K562 (cell line): ENCODE measurements around the gene COP1.

ENCODE experiments used
- ARID3B ChIP-seq: fragments of 250-450 bp; sonication (Bioruptor Pico); IDR thresholded peaks from 2 replicates; pipeline ENCODE4 v1.4.0; 2020; ENCODE audit warnings: borderline replicate concordance
- LARP7 ChIP-seq: fragments of 450-650 bp; IDR thresholded peaks from 2 replicates; pipeline ENCODE4 v1.6.1; 2016
- MAFK ChIP-seq: IDR thresholded peaks from 2 replicates; pipeline ENCODE4 v1.6.1; 2011; ENCODE audit warnings: low read length, improper control_type of control experiment
- MAZ ChIP-seq, 2 experiments: fragments of 450-650 bp in 1 of 2; sonication (generic) in 1 of 2; formaldehyde crosslinking; IDR thresholded peaks in 1 of 2; conservative IDR thresholded peaks in 1 of 2; 2 replicates each; pipeline versions ENCODE4 v1.4.0 to v1.5.0; 2020; ENCODE audit warnings: mild to moderate bottlenecking in 1 of 2, missing genetic modification reagents in 1 of 2
- PHTF2 ChIP-seq: fragments of 250-450 bp; sonication (Bioruptor Pico); IDR thresholded peaks from 2 replicates; pipeline ENCODE4 v1.5.0; 2021; ENCODE audit warnings: mild to moderate bottlenecking
- POLR2A ChIP-seq: fragments of 450-650 bp; conservative IDR thresholded peaks from 2 replicates; pipeline ENCODE4 v1.6.1; 2016
- POLR3A ChIP-seq: IDR thresholded peaks from 2 replicates; pipeline ENCODE4 v1.6.1; 2011; ENCODE audit warnings: borderline replicate concordance, mild to moderate bottlenecking, moderate library complexity; ENCODE audit not compliant: insufficient read length, insufficient read depth; ENCODE audit errors: extremely low read depth
- SMAD1 ChIP-seq: fragments of 150-350 bp; IDR thresholded peaks from 2 replicates; pipeline ENCODE4 v1.6.1; 2014; ENCODE audit warnings: low read length, low read depth; ENCODE audit not compliant: partially characterized antibody
- TBL1XR1 ChIP-seq, 2 experiments: IDR thresholded peaks; 2 replicates each; pipeline ENCODE4 v1.6.1; 2012; ENCODE audit warnings: improper control_type of control experiment in 2 of 2, low read length in 2 of 2, mild to moderate bottlenecking in 1 of 2
- ZKSCAN1 ChIP-seq: fragments of 150-350 bp; IDR thresholded peaks from 2 replicates; pipeline ENCODE4 v1.6.1; 2016; ENCODE audit warnings: low read depth, low read length
- ZNF121 ChIP-seq: sonication (generic); formaldehyde crosslinking; conservative IDR thresholded peaks from 2 replicates; pipeline ENCODE4 v1.8.0; 2022; ENCODE audit warnings: missing genetic modification reagents
- ZNF551 ChIP-seq: fragments of 250-450 bp; sonication (Bioruptor Pico); IDR thresholded peaks from 2 replicates; pipeline ENCODE4 v1.5.0; 2021; ENCODE audit warnings: mild to moderate bottlenecking, moderate library complexity
- TF ChIP-seq, protein P1 (sequence below), 2 experiments: fragments of 450-650 bp; formaldehyde crosslinking in 1 of 2; IDR thresholded peaks; 2 replicates each; pipeline versions ENCODE4 v1.4.0 to v1.6.1; 2014 to 2020; ENCODE audit warnings: mild to moderate bottlenecking in 2 of 2, borderline replicate concordance in 1 of 2, low read depth in 1 of 2
- TF ChIP-seq, protein P2 (sequence below), 3 experiments: IDR thresholded peaks in 2 of 3; conservative IDR thresholded peaks in 1 of 3; 2 replicates each; pipeline ENCODE4 v1.5.1; 2011 to 2012; ENCODE audit warnings: low read length in 3 of 3, mild to moderate bottlenecking in 3 of 3, control low read depth in 2 of 3, improper control_type of control experiment in 1 of 3, inconsistent platforms in 1 of 3, low read depth in 1 of 3, mixed read lengths in 1 of 3, moderate library complexity in 1 of 3; ENCODE audit not compliant: insufficient read depth in 2 of 3

DNA sequence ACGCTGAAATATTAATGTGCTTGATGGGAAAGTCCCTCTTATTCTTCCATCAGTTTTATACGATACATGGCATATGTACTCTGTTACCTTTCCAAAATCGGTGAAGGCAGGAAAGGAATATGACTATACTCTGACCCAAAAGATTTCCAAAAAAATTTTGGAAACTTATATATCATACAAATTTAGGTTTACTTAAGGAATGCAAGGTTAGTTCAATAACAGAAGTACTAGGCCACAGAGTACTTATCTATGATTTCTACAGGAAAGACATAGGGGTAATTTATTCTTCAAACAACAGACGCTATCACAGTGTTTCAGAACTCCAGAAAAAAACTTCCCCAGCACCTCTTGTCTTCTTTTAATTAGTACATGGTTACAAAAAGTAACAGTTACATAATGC, 84.8 kb downstream of the COP1 start:
- TF ChIP-seq, protein P1, sequence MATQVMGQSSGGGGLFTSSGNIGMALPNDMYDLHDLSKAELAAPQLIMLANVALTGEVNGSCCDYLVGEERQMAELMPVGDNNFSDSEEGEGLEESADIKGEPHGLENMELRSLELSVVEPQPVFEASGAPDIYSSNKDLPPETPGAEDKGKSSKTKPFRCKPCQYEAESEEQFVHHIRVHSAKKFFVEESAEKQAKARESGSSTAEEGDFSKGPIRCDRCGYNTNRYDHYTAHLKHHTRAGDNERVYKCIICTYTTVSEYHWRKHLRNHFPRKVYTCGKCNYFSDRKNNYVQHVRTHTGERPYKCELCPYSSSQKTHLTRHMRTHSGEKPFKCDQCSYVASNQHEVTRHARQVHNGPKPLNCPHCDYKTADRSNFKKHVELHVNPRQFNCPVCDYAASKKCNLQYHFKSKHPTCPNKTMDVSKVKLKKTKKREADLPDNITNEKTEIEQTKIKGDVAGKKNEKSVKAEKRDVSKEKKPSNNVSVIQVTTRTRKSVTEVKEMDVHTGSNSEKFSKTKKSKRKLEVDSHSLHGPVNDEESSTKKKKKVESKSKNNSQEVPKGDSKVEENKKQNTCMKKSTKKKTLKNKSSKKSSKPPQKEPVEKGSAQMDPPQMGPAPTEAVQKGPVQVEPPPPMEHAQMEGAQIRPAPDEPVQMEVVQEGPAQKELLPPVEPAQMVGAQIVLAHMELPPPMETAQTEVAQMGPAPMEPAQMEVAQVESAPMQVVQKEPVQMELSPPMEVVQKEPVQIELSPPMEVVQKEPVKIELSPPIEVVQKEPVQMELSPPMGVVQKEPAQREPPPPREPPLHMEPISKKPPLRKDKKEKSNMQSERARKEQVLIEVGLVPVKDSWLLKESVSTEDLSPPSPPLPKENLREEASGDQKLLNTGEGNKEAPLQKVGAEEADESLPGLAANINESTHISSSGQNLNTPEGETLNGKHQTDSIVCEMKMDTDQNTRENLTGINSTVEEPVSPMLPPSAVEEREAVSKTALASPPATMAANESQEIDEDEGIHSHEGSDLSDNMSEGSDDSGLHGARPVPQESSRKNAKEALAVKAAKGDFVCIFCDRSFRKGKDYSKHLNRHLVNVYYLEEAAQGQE (IDR thresholded peaks at IDR 0.05; ENCODE audit: borderline replicate concordance), result no peak
- TF ChIP-seq, protein P1 (CRISPR knock-in tag; IDR thresholded peaks at IDR 0.05; ENCODE audit: low read depth), result no peak
- TF ChIP-seq SMAD1, result no peak
- TF ChIP-seq MAFK, result no peak
- TF ChIP-seq ZKSCAN1, result no peak
- TF ChIP-seq ARID3B, result no peak
- no peak for TF ChIP-seq PHTF2 (CRISPR knock-in tag)
- TF ChIP-seq POLR2A, result no peak
- TF ChIP-seq ZNF121, result no peak
- TF ChIP-seq ZNF551 (CRISPR knock-in tag), result no peak
- TF ChIP-seq MAZ (CRISPR knock-in tag; conservative IDR thresholded peaks at IDR 0.05 in 1 of 2, IDR thresholded peaks at IDR 0.05 in 1 of 2), result no peak
- TF ChIP-seq LARP7, result no peak
- TF ChIP-seq, protein P2, sequence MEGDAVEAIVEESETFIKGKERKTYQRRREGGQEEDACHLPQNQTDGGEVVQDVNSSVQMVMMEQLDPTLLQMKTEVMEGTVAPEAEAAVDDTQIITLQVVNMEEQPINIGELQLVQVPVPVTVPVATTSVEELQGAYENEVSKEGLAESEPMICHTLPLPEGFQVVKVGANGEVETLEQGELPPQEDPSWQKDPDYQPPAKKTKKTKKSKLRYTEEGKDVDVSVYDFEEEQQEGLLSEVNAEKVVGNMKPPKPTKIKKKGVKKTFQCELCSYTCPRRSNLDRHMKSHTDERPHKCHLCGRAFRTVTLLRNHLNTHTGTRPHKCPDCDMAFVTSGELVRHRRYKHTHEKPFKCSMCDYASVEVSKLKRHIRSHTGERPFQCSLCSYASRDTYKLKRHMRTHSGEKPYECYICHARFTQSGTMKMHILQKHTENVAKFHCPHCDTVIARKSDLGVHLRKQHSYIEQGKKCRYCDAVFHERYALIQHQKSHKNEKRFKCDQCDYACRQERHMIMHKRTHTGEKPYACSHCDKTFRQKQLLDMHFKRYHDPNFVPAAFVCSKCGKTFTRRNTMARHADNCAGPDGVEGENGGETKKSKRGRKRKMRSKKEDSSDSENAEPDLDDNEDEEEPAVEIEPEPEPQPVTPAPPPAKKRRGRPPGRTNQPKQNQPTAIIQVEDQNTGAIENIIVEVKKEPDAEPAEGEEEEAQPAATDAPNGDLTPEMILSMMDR (IDR thresholded peaks at IDR 0.05 in 2 of 3, conservative IDR thresholded peaks at IDR 0.05 in 1 of 3; ENCODE audit: insufficient read depth in 2 of 3, low read depth in 1 of 3, low read length in 3 of 3), result no peak
- TF ChIP-seq TBL1XR1 (IDR thresholded peaks at IDR 0.05; ENCODE audit: low read length in 2 of 2), result no peak
- no peak for TF ChIP-seq POLR3A
